Mammary epithelial cell (primary cell): ENCODE data around the gene USP32.

Experiments
- CTCF ChIP-seq, 2 donors: IDR thresholded peaks in 1 of 2; conservative IDR thresholded peaks in 1 of 2; 2 replicates each; pipeline ENCODE4 v1.5.1; 2011 to 2012; ENCODE audit warnings: inconsistent platforms in 2 of 2, low read length in 2 of 2, mild to moderate bottlenecking in 2 of 2, control low read depth in 1 of 2, low read depth in 1 of 2; ENCODE audit not compliant: insufficient read depth in 1 of 2; ENCODE audit errors: extremely low read depth in 1 of 2
- EZH2 ChIP-seq: IDR thresholded peaks from 2 replicates; pipeline ENCODE4 v1.6.1; 2012; ENCODE audit warnings: low read length, inconsistent platforms, borderline replicate concordance

GRCh38 chr17:60231234-60231633 is 160.7 kb downstream of the USP32 start:
- TF ChIP-seq CTCF (conservative IDR thresholded peaks at IDR 0.05 in 1 of 2, IDR thresholded peaks at IDR 0.05 in 1 of 2; ENCODE audit: extremely low read depth in 1 of 2, insufficient read depth in 1 of 2, low read depth in 1 of 2, low read length in 2 of 2), result peak; percentile 30 to 56
- TF ChIP-seq EZH2, result no peak
